Stimulated activated CD8-positive, alpha-beta memory T cell treated with anti-CD3 and anti-CD28 coated beads, Interleukin-7, amount 100 ng/mL, for 4 hours (primary cell): Measurements from ENCODE around the gene VWA3A.
"Not testable (repeated sequence)": the region's sequence is repeated elsewhere in the genome, so short reads cannot be mapped to it uniquely, and the experiment has no call there.

Experiments
- DNase-seq, 2 donors: peaks; one replicate each; pipeline ENCODE4 v3.0.0-alpha.2; 2020; ENCODE audit warnings: low read depth in 2 of 2

The VWA3A gene, protein sequence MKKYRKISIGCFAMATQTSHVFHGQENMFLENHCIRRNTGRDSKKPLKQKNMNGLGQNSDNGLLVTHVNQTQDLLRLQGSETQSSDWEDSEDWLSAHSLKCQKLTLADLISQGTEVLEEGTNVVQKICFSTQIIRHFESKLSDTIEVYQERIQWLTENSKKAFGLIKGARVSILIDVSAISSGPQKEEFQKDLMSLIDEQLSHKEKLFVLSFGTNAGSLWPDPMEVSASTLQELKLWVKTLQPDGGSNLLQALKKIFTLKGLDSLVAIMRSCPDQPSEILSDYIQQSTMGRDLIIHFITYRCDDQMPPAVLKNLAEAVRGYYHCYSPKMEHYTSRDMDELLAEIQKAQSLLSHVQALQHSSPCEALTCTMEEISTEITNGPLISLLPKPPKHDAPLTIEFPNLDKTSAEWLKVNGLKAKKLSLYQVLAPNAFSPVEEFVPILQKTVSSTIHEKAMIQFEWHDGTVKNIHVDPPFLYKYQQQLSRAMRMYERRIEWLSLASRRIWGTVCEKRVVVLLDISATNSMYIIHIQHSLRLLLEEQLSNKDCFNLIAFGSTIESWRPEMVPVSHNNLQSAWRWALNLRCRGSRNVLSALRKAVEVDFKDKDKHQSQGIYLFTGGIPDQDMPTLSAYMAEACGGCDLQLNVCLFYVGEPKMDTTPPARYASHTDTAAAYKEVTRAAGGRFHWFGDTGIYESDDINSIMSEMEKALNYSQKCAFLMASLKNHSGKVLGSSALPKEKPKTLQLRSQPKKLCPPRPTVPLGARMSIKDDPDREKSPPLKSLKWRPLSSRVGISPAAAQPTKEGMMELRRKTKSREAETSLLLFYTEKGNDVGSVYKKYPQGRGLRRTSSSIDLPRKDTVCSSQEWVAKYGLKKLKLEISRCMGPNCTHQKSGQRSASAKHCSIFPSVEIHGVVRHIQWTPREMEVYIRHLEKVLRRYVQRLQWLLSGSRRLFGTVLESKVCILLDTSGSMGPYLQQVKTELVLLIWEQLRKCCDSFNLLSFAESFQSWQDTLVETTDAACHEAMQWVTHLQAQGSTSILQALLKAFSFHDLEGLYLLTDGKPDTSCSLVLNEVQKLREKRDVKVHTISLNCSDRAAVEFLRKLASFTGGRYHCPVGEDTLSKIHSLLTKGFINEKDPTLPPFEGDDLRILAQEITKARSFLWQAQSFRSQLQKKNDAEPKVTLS

DNA sequence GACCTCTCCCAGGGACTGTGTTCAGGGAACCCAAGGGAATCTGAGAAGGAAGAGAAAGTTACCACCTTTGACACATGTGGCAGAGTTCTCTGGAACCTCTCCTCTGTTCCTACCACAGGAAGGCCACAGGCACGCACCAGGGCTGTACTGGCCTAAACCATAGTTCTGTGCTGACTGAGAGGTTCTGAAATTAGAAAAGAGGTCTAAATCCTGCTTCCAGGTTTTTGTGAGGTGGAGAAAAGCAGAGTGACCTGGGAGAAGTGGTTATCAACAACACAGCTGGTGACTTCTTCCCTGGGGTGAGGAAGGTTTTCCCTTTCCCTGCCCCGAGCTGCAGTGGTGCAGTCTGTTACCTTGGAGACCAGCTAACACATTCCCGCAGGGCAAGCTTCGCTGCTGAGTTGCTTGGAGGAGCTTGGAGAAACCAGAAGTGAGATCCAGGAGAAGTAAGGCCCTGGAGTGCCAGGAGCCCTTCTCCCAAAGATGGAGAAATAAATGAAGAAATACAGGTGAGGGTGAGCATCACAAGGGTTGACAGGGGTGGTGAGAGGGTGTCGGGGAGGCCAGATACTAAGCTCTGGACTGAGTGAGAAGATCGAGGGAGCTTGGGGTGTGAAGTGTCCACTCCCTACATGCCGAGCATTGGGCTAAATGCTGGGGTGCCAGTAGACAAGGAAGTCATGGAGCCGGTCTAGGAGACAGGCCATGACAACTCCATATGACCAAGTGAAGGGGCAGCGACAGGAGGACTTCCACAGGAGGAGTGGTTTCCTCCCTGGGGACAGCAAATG lies at the start of gene VWA3A:
Gene VWA3A, plus strand, starts transcription at position 399 of the 791 bp plus-strand sequence. Its CDS starts 97 bp downstream, at position 496.
- no peak for DNase-seq

DNA sequence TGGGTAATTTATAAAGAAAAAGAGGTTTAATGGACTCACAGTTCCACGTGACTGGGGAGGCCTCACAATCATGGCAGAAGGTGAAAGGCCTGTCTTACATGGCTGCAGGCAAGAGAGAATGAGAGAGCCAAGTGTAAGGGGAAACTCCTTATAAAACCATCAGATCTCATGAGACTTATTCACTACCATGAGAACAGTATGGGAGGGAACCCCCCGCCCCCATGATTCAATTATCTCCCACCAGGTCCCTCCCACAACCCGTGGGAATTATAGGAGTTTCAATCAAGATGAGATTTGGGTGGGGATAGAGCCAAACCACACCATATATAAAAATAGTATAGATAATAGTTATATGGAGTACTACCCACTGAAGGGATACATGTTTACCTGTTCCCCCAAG lies 48.5 kb upstream of the VWA3A start:
- not testable (repeated sequence) for DNase-seq

DNA sequence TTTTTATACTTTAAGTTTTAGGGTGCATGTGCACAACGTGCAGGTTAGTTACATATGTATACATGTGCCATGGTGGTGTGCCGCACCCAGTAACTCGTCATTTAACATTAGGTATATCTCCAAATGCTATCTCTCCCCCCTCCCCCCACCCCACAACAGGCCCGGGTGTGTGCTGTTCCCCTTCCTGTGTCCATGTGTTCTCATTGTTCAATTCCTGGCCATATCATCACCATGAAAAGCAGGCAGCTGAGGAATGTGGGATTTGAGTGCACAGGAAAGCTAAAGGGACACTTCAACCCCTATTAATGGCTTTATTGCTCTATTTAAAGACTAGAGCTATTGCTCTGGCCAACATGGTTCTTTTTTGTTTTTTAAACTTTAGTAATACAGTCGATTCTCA lies 46.5 kb upstream of the VWA3A start:
- DNase-seq, result not testable (repeated sequence)

DNA sequence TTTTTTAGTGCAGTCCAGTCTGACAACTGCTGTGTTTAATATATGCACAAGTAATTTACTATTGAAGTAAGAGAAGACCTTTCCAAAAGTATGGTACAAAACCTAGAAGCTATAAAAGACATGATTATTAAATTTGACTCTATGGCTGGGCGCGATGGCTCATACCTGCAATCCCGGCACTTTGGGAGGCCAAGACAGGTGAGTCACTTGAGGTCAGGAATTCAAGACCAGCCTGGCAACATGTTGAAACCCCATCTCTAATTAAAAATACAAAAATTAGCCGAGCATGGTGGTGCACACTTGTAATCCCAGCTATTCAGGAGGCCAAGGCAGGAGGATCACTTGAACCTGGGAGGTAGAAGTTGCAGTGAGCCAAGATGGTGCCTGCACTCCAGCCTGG lies 41.4 kb upstream of the VWA3A start:
- DNase-seq, result no peak

DNA sequence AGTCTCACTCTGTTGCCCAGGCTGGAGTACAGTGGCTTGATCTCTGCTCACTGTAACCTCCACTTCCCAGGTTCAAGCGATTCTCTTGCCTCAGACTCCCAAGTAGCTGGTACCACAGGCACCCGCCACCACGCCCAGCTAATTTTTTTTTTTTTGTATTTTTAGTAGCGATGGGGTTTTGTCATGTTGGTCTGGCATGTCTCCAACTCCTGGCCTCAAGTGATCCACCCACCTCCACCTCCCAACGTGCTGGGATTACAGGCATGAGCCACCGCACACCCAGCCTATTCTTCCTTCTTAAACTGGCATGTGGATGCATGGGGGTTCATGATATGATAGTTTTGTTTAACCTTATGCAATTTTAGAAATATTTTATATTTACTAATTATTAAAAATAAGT lies 39.4 kb upstream of the VWA3A start:
- no peak for DNase-seq

DNA sequence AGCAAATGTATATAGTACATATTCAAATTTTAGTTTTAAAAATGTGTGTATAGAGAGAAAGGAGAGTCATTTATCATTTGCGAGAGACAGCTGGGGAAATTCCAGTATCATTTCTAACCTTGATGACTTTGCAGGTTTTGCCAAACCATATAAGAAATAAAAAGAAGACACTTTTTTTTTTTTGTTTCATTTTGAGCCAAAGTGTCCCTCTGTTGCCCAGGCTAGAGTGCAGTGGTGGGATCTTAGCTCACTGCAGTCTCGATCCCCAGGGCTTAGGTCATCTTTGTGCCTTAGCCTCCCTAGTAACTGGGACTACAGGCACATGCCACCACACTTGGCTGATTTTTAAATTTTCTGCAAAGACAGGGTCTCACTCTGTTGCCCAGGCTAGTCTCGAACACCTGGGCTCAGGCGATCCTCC lies 38.4 kb upstream of the VWA3A start:
- no peak for DNase-seq

DNA sequence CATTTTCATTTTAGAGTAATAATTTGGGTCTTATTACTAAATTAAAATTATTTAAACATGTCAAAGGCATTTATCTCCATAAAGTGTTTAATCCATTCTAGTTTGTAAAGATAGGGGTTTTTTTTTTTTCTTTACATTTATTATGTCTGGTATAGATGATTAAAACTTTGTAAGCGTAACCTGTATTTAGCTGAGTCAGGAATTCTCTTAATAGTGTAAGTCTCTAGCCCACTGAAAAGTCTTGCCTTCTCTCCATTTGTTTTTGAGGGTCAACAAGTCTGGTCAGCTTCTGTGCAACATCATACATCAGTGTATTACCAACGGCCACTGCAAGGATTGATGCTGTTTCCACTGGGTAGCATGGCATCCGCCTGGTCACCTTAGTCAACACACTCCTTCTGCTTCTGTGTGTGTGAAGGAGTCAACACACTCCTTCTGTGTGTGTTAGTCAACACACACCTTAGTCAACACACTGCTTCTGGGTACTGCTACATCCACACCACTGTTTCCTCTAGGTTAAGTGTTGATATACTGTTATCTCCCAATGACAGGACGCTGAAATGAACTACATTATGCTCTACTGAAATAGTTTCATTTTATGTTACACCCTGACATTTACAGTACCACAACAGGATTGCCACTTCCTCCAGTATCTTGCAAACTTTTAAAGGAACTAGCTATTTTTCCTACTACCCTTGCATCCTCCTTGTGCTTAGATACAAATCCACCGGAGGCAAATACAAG lies 37.3 kb upstream of the VWA3A start:
- DNase-seq, result no peak

DNA sequence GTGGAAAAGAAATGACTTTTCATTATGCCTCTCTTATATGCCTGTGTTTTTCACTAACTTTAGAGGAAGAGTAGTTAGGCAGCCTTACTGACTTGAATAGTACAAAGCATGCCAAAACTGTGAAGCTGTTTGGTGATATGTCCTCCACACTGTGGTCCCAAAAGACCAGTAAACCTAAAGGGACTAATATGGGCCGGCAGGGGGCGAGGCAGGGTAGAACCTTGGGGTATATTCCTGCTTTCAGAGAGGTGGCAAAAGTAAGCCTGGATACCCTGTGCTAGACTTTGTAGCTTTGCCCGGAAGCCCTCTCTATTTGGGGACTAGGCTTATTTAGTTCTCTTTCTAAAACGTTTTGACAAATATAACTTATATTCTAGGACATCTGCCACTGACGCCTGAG lies 36.5 kb upstream of the VWA3A start:
- DNase-seq, result no peak

DNA sequence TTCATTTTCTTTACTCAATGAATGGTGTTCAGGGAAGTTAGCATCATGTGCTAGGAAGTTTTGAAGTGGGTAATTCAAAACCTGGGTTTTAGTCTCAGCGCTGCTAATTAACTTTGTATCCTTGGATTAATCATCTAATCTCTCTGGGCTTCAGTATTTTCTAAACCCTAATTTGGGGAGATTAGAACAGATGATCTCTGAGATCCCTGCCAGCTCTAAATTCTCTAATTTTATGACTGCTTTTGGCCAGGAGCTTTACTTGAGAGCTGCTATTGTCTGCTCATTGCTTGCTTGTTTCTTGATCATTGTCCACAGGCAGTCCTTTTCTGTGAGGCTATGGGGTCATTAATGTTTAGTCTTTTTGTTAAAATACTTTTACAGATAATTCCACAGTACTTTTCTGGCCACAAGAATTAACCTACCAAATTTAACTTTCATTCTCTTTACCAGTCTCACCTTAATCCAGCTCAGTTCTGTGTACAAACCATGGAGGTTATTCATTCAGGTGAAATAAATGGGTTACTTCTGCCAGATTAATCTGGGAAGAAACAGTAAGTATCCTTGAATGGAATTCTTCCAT lies 28.4 kb upstream of the VWA3A start:
- DNase-seq, result no peak

DNA sequence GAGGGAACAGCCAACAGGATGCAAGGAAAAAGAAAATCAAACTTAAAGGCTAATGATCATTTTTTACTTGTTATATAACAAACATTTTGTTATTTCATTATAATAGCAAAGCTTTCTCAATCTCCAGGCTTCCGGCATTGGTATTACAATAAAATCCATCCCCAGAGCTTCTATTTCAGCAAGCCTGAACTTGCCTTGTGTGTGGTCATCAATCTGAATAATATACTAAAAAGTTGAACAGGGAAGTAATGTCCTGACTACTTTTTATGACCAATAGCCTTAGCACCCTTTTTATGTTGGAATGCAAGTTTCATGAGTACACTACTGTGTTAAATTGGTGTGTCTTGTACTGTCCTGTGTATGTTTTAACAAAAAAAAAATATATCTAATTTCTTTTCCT lies 27.1 kb upstream of the VWA3A start:
- DNase-seq, result no peak

DNA sequence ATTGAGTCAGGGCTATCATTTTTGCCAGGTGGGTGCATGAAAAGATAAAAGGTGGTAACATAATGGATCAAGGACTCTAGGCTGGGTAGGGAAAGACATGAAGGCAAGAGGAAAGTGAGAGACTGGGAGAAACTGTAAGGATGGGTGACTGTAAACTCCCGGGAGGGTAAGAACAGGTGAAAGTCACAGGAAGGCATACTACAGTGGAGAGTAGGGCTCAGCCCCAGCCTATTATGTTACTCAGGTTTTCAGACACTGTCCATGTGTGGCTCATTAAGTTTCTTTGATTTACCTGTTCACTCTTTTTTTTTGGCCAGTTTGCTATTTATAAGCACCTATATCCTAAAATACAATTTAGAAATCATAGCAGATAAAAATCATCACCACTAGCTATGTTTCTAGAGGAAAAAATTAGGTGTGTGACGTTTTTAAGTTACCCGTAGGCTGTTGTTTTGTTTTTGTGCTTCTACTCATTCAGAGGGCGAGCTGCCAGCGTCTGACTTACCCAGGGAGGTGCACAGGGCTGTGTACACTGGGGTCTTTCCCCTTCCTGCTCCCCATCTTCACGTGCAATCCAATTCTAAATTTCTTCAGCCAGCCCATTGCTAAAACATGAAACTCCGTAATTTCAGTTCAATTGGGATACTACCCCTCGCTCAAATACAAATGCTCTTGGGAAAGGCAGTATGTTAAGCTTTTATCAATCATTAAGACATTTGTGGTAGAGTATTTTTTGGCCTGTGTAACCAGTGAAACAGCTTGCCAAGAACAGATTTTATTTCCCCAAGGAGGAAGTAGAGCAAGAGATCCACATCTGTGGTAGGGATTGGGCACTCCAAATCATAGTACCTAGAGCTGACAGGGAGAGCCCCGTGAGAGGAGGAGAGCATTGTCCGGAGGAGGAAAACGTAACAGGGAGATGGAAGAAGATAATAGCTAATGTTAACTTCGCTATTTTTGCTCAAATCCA lies 21.7 kb upstream of the VWA3A start:
- no peak for DNase-seq

DNA sequence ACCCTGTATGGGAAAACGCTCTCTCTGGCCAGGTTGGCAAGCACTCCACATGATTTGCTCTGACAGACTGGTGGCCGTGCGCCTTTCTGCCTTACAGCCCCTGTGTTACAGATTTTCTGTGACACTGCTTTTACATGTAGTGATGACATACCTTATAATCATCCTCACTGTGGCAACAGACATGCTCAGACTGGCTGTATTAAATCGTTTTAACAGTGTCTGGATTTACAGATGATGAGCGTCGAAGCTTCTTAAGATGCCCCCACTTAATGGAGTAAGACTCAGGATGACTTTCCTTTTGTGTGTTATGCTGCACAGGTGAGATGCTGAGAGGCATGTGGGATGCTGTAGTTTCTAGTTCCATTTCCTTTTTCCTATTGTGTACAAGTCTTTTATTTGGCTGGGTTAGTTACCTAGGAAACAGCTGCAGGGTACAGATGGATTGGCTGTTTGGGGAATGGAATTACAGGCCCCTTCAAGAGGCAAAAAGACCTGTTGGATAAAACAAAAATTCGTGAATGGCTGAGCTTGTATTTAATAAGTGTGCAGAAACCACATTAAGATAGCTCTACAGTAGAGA lies 20.9 kb upstream of the VWA3A start:
- DNase-seq, result no peak

DNA sequence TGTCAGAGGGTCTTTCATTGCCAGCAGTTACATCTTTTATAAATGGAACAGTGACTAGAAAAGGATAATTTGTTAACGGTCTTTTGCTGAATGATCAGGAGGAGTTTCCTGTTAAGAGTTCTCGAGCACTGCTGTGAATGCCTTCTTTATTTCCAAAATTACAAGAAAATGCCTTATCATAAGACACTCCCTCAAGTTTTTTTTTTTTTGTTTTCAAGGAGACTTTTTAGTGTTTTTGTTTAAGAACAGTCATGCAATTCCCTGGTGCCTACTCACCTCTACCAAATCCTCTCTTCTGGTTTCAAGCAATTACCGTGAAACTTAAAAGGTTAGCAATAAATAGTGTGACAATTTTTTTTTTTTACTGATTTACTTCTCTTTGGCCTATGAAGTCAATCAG lies 19.0 kb upstream of the VWA3A start:
- no peak for DNase-seq

DNA sequence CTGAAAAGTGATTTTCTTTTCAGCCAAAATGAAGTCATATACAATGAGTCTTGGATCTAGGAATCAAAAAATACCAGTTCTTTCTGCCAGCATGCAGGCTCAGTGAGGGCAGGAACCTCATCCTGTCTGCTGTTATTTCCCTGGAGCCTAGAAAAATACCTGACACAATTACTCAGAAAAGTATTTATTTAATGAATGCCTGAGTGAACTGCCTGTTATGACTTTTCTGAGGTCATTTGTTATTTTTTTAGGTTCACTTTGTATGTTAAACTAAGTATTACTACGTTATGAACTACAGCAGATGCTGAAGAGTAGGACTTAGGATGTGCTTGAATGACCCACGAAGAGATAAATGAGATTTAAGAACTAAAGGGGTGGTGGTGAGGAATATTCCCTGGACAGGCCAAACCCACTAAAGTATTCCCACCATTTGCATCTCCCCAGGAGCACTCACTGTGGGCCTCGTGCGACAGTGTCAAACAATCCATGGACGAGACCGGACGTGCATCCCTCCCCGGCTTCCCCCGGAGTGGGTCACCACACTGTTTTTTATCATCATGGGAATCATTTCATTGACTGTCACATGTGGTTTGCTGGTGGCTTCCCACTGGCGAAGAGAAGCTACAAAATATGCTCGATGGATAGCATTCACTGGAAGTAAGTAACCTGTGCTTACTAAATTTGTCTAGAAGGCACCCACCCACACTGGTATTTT lies 17.1 kb upstream of the VWA3A start:
- no peak for DNase-seq

DNA sequence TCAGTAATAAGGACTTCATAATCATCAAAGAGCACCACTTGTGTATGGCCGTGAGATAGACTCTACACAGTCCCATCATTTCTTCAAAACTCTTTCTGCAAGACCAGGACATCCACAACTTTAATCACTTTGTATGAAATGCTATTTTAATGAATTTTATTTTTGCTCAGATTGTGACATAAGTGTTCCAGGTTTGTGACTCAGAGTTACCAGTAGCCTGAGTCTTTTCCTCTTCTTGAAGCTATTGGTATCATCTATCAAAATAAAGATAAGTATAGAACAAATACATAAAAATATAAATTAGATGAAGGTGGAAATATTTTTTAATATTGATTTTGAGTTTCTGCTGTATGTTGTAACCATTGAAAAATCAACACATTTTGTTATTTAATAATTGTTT lies 16.6 kb upstream of the VWA3A start:
- no peak for DNase-seq

DNA sequence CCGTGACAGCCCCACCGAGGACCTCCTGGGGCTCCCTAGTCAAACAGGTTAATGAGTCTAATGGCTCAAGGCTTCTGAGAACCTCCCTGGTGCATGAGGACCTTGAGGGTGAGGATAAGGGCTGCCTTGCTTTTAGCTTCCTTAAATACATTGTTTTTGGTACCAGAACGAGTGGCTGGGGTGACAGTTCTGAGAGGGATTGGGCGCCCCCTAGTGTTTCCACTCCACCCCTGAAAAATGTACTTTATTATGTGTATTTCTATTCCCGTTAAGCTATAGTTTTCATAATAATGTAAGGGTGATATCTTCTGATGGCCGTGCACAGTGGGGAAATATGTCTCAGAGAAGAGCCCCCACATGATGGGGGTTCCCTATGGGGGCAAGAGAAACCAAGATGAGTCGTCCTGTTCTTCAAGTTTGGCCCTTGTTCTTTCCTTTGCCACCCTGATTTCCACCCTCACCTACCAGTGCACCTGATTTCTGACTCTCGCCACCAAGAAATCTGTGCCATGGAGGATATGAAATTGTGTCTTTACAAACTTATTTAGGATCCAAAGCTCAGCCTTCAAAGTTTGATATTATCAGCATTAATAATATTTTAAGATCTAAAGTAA lies 14.5 kb upstream of the VWA3A start:
- peak; percentile 41 to 55 for DNase-seq

DNA sequence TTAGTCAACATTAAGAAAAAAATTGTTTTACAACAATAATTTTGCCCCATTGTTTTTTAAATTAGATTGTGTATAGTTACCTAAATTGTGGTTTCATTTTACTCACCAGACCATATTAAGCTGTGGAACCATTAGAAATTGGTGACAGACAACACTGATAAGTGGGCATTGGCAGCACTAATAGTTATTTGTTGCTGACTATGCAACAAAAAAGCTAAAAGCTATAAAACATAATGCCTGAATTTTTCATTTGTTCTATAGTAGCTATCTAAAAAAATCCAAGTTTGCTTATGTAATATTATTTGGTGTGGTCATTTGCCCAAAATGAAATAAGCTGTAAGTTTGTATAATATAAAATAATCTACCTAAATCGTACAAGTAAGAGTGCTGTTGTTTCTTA lies 13.7 kb upstream of the VWA3A start:
- DNase-seq, result no peak

DNA sequence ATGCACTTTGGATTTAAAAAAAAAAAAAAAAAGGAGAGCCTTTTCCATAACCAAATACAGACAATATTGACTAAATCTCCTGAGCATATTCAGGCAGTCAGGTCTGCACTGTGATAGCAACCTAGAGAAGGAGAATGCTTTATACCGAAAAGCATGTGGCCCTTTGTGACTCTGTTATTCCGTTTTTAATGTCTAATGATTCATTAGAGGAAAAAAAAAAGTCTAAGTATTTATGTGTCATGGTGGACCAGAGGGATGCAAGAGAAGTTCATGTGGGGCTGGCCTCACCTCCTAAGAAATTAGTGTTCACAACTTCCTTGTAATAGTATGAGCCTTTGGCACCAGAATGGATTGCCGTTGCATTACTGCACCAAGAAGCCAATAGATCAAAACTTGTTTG lies 11.3 kb upstream of the VWA3A start:
- no peak for DNase-seq
